NT2/D1 (cell line): Measurements from ENCODE around the gene GPR176.

ENCODE experiments used
- SUZ12 ChIP-seq: IDR thresholded peaks from 2 replicates; pipeline ENCODE4 v1.6.1; 2011; ENCODE audit not compliant: insufficient read length, insufficient read depth; ENCODE audit errors: extremely low read depth
- YY1 ChIP-seq: IDR thresholded peaks from 2 replicates; pipeline ENCODE4 v1.6.1; 2011; ENCODE audit not compliant: insufficient read length, insufficient read depth
- ZNF274 ChIP-seq: IDR thresholded peaks from 2 replicates; pipeline ENCODE4 v1.6.1; 2011; ENCODE audit warnings: mild to moderate bottlenecking, low read depth, low read length

- no peak for TF ChIP-seq YY1
- TF ChIP-seq ZNF274, result no peak
- TF ChIP-seq SUZ12, result no peak
These were observed 29.4 kb downstream of the GPR176 start for GRCh38 chr15:39890621-39891020.
